Measurements from ENCODE around the gene GIPC2.

GIPC2 gene

GRCh38 chr1:78142736-78143135, 97.0 kb downstream of the GIPC2 start:
- no peaks in the 10 kb centered on the region for H3K36me3 ChIP-seq
- no peak for TF ChIP-seq CTCF (IDR thresholded peaks at IDR 0.05; ENCODE audit: low read depth, low read length)
- H3K27me3 ChIP-seq: no peaks in the 10 kb centered on the region
- H3K4me3 ChIP-seq (ENCODE audit: low read depth, low read length): no peak overlapping the region
- DNase-seq: no peak
- no peaks in the 10 kb centered on the region for H3K9me3 ChIP-seq
- H3K4me1 ChIP-seq: no peaks in the 10 kb centered on the region

DNA sequence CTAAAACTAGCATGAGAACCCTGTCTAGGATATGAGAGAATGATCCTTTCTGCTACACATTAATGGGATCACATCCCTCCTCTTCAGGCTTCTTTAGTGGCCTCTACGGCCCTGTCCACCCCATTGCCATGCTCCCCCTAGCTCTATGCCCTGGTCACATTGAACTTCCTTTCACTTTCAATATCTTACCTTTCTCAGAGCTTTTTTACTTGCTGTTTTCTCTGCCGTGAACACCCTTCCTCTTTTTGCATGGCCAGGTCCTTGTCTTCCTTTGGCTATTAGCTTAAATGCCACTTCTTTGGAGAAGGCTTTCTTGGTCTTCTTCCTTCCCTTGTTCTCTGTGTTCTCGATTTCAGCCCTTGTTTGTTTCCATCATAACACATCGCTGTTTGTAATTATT, 97.4 kb downstream of the GIPC2 start:
- no peak for DNase-seq
- H3K4me1 ChIP-seq: no peaks in the 10 kb centered on the region

GRCh38 chr1:78143673-78144072, 97.9 kb downstream of the GIPC2 start:
- no peak for DNase-seq
- Histone ChIP-seq H3K9me3 (no peaks in the 10 kb centered on the region), H3K4me1 (no peaks in the 10 kb centered on the region), H3K27me3 (no peaks in the 10 kb centered on the region), H3K4me3 (ENCODE audit: low read depth, low read length) (no peak overlapping the region), H3K36me3 (no peaks in the 10 kb centered on the region)
- no peak for TF ChIP-seq CTCF (IDR thresholded peaks at IDR 0.05; ENCODE audit: low read depth, low read length)

More for the DNA sequence above, 97.4 kb downstream of the GIPC2 start:
- no peak for TF ChIP-seq CTCF (IDR thresholded peaks at IDR 0.05; ENCODE audit: low read depth, low read length)
- no peaks in the 10 kb centered on the region for H3K9me3 ChIP-seq
- H3K27me3 ChIP-seq: no peaks in the 10 kb centered on the region
- no peaks in the 10 kb centered on the region for H3K36me3 ChIP-seq
- no peak overlapping the region for H3K4me3 ChIP-seq (ENCODE audit: low read depth, low read length)

DNA sequence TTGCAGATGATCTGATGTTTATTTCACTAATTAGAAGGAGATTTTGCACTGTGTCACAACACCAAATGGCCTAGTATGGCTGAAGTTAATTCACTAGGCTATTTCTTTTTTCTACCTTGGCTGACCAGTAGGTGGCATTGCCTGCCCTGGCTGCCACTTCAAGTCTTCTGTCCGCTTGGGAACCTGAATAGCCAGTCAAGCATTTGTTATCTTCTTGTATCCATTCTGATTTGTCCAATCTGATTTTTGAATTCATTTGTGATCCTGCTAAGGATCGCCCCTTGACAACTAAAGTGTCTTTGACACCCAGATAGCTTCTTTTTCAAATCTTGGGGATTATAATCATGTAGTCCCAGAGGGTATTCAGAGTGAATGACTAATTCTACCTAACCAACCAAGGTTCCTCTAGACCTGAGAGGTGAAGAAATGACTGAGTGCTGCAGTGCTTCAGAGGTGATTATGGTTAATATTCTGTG, 99.4 kb downstream of the GIPC2 start:
- no peak overlapping the region for H3K4me3 ChIP-seq (ENCODE audit: low read depth, low read length)
- H3K4me1 ChIP-seq: no peaks in the 10 kb centered on the region
- H3K27me3 ChIP-seq: no peaks in the 10 kb centered on the region
- H3K9me3 ChIP-seq: no peaks in the 10 kb centered on the region
- peak; percentile 77 for TF ChIP-seq CTCF (IDR thresholded peaks at IDR 0.05; ENCODE audit: low read depth, low read length)
- DNase-seq: peak; percentile 29
- no peaks in the 10 kb centered on the region for H3K36me3 ChIP-seq

- DNase-seq: no peak
- no peaks in the 10 kb centered on the region for H3K9me3 ChIP-seq
Observed at GRCh38 chr1:78146205-78146771, 100.5 kb downstream of the GIPC2 start.

More at GRCh38 chr1:78146205-78146771, 100.5 kb downstream of the GIPC2 start:
- TF ChIP-seq CTCF (IDR thresholded peaks at IDR 0.05; ENCODE audit: low read depth, low read length): no peak
- H3K4me3 ChIP-seq (ENCODE audit: low read depth, low read length): no peak overlapping the region
- no peaks in the 10 kb centered on the region for H3K36me3 ChIP-seq
- no peaks in the 10 kb centered on the region for H3K4me1 ChIP-seq
- no peaks in the 10 kb centered on the region for H3K27me3 ChIP-seq
